Activated gamma-delta T cell (primary cell): ENCODE measurements around the gene FLOT2.
"Not testable (repeated sequence)": the region's sequence is repeated elsewhere in the genome, so short reads cannot be mapped to it uniquely, and the experiment has no call there.

Source experiments
- DNase-seq: peaks from one replicate; lab custom pipeline; 2025; lab: John Stamatoyannopoulos, UW

Gene FLOT2

DNA sequence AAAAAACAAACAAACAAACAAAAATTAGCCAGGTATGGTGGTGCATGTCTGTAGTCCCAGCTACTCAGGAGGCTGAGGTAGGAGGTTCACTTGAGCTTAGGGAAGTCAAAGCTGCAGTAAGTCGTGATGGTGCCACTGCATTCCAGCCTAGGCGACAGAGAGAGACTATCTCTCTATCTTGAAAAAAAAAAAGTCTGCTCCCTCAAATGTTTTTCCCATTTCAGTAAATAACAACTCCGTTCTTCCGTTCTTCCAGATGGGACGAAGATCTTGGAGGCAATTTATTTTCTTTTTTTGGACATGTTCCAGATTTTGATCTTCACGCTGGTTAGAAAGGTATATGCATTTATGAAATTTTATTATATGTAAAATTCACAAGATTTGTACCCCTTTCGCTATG lies 23.7 kb downstream of the FLOT2 start:
- no peak for DNase-seq

DNA sequence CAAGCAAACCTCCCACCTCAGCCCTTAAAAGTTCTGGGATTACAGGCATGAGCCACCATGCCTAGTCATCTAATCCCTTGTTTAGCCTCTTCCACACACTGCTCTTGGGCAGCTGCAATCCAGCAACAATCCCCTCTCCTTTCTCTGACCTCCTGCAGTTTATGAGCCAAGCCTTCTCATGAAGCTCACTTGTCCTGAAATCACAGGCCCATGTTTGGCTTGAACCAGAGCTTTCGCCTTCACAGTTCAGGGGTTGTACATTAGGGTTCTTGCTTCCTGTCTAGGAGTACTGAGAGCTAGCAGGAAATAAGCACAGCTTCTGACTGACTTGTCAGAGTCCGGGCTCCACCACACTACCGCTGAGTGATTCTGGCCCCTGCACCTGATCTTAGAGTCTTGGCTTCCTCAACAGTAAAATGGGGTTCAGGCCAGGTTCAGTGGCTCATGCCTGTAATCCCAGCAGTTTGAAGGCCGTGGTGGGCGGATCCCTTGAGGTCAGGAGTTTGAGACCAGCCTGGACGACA lies 26.4 kb downstream of the FLOT2 start:
- DNase-seq, result no peak

DNA sequence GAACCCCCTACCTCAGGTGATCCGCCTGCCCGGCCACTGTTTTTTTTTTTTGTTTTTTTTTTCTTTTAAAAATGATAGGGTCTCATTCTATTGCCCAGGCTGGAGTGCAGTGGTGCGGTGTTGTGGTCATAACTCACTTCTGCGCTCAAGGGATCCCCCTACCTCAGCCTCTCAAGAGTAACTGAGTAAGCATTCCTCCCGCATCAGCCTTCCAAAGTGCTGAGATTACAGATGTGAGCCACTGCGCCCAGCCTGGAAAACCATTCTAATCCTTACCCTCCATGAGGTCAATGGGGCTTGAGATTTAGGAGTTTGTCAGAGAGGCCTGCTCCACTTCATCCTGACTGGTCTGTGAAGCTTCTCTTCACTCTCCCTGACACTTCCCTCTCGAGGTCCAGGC lies 30.3 kb downstream of the FLOT2 start:
- DNase-seq, result no peak

DNA sequence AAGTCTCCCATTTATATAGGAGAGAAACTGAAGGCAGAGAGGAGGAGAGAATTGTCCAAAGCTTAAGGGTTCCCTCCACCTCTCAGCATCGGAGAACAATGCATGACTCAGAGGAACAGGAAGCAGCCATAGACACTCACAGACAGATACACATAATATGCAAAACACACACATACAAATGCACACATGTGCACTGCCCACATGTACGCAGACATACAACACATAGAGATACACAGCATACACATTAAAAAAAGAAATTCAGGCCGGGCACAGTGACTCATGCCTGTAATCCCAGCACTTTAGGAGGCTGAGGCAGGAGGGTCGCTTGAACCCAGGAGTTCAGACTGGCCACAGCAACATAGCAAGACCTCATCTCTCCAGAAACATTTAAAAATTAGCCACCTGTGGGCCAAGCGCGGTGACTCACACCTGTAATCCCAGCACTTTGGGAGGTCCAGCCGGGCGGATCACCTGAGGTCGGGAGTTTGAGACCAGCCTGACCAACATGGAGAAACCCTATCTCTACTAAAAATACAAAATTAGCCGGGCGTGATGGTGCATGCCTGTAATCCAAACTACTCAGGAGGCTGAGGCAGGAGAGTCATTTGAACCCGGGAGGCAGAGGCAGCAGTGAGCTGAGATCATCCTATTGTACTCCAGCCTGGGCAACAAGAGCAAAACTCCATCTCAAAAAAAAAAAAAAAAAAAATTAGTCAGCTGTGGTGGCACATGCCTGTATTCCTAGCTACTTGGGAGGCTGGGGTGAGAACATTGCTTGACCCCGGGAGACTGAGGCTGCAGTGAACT lies 31.4 kb downstream of the FLOT2 start:
- DNase-seq, result no peak

DNA sequence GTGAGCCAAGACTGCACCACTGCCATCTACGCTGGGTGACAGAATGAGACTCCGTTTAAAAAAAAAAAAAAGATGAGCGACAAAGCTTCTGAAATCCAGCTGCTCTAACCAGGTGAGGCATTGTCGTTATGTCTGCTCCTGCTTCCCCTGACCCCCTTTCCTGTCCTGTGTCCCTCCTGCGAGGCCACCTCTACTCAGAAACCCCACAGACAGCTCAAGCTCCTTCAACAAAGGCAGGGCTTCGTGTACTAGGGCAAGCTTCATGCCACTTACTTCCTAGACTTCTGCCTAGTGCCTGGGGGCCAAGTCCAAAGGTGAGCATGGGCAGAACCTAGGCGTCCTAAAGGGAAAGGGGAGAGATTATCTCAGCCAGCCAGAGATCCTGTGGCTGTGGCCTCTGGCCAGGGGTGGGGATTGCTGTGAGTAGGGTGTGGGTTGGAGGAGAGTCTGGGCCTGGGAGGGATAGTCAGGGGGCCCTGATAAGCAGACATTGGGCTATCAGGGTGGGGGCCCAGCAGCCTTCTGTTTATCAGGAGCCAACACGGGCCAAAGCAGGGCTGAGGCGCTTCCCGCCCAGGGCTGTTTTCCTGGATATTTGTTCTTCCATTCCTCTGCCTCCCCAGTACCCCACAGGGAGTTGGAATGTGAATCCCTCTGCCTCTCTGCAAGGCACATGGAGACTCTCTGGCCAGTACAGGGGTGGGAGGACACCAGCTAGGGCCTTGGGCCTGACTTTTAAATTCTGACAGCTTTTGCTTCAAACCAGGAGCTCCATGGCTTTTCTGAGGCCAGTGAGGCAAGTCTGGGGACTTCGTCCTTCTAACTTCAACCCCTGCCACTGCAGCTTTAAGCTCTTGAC lies 32.3 kb downstream of the FLOT2 start:
- no peak for DNase-seq

DNA sequence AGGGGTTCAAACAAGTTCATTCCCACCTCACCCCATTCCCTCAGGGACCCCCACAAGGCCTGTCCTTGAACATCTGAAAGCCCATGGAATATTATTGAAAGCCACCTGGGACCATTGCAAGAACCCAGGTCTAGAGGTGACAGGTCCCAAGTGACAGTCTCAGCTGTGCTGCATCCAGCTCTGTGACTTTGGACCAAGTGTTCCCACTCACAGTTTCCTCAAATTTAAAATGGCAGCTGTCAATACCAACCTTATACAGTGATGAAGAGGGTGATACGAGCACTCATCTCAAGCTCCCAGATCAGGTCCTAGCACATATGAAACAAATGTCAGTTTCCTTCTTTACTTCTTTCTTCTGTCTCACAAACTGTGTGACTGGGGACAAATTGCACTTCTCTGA lies 33.6 kb downstream of the FLOT2 start:
- no peak for DNase-seq

DNA sequence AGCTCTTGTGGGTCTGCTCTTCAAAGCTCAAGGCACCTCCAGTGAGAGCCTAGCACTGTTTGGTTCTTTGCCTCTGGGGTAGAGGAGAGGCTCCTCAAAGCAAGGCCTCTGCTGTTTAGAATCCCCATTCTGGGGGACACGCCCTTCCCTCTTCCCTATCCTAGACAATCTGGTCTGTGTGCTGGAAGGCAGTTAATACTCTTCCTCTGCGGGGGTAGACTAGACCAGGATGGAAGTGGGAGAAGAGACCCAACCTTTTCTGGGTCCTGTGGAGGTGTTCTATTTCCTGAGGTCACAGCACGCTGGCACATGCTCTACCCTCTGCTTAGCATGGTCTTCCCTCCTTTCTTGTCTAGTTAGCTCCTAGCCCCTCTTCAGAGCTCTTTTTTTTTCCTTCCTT lies 35.0 kb downstream of the FLOT2 start:
- DNase-seq, result no peak

DNA sequence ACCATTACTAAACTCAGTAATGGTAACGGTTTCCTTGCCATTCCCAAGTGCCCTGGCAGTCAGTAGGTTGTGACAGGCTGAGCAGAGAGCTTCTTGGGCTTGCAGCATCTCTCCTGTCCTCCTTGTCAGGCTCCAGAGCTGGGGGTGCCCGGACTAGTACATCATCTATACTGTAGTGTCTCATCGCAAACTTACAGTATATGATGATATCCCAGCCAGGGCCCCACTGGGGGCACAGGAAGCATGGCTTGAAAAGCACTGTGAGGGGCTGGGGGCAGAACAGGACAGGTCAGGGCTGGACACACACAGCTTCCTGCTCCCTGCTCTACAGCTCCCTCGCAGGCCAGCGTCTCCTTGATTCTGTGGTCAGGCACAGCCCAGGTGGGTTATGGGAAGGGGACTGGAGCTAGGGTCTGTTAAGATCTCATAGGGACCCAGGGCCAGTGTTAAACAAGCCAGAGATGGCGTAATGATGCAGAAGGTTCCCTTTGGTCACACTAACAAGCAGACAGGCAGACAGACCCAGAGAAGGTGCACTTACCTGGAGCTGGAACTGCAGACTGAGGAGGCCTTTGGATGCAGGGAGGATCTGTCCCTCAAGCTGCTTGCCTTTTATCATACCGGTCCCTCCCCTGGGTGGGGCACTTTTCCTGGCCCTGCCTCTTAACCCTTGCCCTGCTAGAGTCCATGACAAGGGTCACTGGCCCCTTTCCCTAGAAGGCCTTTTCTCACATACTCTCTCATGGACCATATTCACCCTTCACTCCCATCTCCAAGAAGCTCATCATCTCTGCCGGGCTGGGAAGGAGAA lies 35.9 kb downstream of the FLOT2 start:
- no peak for DNase-seq

DNA sequence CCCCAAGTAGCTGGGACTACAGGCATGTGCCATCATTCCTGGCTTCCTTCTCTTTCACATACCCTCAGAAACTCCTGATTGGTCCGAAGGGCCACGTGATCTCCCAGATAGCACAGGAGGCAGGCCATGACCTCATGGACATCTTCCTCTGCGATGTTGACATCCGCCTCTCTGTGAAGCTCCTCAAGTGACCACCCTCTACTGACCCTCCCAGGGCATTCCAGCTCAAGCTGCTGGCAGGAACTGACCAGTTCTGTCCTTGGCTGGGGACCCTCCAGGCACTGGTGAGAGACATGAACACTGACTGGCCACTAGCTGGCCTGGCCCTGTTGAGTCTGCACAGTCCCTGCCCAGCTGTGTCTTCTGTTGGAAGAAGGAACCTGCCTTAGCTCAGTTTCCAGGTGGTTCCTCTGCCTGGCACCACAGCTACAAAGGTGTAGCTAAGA lies 37.1 kb downstream of the FLOT2 start:
- DNase-seq, result no peak

DNA sequence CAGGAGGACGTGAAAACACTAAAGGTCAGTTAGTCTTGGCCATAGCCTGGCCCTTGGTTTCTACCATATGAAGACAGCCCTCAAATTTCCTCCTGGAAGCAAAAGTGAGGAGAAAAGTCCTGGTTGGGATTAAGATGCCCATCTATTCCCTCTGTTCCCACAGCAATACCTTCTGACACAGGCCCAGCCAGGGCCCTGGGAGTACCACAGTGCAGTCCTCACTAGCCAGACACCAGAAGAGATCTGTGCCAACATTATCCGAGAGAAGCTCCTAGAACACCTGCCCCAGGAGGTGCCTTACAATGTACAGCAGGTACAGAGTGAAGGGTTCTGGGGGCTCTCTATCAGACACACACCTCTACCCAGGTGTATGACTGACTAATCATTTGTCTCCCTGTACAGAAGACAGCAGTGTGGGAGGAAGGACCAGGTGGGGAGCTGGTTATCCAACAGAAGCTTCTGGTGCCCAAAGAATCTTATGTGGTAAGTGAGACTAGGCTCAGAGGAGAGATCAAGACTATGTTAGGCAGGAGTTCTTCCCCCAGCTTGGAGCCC lies 38.7 kb downstream of the FLOT2 start:
- no peak for DNase-seq

DNA sequence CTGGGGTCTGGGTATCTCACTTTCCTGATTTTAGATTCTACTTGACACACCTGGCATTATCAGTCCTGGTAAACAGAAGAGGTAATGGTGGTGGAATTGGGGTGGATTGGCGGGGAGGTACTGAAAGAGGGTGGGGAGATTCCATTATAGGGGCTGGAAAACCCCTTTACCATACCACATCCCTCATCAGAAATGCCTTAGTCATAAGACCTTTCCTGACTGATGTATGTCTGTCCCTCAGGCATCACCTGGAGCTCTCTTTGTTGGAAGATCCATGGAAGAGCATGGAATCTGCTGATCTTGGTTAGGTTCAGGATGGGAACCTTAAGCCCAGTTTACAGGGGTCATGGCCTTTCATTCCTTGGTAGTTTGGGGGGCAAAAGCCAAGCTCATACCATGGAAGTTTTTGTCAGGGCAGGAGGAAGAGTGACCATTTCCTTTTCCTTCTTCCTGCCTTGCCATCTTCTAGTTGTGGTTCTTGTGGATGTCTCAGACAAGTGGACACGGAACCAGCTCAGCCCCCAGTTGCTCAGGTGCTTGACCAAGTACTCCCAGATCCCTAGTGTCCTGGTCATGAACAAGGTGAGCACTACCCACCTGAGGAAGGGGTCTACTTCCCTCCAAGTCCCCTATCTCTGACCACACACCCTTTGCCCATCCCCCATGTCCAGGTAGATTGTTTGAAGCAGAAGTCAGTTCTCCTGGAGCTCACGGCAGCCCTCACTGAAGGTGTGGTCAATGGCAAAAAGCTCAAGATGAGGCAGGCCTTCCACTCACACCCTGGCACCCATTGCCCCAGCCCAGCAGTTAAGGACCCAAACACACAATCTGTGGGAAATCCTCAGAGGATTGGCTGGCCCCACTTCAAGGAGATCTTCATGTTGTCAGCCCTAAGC lies 39.4 kb downstream of the FLOT2 start:
- DNase-seq, result no peak

DNA sequence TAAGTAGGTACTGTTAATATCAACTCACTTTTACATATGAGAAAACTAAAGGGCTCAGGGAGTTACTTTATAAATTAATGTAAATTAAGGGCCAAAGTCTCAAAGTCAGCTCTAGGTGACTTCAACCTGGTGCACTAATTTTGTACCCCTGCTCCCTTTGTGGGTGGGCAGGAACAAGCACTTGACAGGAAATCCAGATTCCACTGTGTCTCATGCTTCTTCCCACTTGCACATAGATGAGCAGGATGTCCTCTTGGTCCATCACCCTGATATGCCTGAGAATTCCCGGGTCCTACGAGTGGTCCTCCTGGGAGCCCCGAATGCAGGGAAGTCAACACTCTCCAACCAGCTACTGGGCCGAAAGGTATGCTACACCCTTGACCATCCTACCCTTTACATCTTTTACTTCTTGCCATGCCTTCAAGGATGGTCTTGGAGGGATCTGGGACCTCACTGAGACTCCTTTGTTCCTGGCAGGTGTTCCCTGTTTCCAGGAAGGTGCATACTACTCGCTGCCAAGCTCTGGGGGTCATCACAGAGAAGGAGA lies 41.4 kb downstream of the FLOT2 start:
- no peak for DNase-seq

DNA sequence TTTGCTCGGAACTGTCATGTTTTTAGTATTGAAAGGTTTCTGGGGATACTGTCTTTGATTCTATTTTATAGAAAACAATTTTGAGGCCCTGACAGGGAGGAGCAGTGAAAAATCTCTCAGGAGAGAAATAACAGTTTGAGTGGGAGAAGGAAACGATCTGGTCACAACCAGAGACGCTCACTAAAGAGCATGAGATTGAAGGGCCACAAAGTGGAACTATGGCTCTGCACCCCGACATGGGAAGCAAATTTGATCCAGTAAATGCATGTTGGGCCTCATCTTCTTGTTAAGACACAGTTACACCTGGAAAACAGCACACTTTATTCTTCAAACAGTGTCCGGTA lies 42.2 kb downstream of the FLOT2 start:
- DNase-seq, result no peak

DNA sequence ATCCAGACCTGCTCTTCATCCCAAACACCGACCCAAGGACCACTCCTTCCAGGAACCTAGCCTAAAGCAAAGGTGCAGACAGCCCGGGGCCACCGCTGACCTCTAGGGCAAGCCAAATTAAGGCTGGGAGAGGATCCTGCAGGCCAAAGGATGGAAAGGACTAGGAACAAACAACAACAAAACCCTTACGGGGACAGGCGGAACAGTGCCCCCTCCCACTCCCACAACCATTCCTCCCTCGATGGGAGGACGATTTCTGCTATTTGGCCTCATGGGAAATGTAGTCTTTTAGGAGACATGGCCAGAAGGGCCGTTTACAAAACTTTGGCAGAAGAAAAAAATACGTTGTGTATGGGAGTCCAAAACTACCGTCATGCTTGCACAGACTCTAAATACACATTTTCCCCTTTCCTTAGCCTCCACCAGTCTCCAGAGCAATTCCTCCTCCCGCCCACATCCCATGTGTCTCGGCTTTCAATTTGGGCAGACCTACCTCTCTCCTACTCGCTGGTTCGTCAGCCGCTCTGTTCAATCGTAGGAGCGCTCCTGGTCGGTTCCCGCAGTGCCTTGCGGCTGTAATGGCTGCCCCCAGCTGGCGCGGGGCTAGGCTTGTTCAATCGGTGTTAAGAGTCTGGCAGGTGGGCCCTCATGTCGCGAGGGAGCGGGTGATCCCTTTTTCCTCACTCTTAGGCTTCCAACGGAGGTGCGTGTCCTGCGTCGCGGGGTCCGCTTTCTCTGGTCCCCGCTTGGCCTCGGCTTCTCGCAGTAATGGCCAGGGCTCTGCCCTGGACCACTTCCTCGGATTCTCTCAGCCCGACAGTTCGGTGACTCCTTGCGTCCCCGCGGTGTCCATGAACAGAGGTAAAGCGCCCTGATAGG lies 42.8 kb downstream of the FLOT2 start, which contains the start of gene ERAL1:
Gene ERAL1, plus strand, starts transcription at position 560 of the 879 bp plus-strand sequence. Its CDS starts 19 bp downstream, at position 579.
- peak; percentile 57 for DNase-seq

DNA sequence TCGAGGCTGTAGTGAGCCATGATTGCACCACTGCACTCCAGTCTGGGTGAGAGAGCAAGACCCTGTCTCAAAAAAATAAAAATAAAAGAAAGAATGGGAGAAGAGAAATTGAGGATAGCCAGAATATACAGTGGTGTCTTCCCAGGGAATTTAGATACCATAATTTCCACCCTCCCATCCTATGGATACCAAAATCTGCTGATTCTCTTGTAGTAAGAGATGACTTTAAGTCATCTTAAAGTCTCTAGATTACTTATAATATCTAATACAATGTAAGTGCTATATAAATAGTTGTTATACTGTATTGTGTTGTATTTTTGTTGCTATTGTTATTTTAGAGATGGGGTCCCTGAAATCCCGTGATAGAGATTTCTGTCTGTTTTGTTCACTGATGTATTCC lies 44.2 kb downstream of the FLOT2 start:
- no peak for DNase-seq

DNA sequence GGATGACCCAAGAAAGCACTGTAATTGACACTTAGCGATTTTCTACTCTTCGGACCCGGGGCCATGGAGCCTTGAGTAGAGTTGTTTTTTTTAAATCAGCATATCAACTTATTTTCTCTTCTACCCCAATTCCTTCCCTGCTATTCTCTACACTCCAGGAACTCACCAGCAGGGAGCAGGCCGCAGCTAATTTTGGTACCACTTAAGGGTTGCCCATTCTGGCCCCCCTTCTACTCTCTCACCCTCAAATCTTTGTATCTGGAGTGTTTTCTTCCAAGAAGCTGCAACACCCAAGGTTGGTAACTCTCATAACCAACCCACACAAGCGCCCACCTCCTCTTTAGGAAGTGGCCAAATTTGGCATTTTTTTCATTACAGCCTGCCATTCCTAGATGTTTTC lies 48.3 kb downstream of the FLOT2 start:
- DNase-seq, result no peak

DNA sequence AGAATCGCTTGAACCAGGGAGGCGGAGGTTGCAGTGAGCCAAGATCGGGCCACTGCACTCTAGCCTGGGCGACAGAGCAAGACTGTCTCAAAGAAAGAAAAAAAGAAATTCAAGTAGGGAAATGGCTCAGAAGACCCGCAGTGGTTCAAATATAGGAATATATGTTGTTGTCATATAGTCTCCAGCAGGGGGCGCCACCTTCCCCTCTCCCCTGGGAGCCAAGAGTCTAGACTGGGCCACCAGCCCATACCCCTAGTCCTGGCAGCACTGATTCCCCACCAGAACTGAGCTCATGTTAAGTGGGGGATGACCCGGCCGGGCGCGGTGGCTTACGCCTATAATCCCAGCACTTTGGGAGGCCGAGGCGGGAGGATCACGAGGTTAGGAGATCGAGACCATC lies 48.9 kb downstream of the FLOT2 start:
- DNase-seq, result not testable (repeated sequence)

DNA sequence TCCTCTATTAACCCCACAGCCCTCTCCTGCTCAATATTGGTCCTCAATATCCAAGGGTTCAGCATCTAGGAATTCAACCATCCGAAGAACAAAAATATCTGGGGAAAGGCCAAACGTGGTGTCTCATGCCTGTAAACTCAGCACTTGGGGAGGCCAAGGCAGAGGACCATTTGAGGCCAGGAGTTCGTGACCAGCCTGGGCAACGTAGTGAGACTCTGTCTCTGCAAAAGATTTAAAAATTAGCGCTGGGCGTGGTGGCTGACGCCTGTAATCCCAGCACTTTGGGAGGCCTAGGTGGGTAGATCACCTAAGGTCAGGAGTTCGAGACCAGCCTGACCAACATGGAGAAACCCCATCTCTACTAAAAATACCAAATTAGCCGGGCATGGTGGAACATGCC lies 50.8 kb downstream of the FLOT2 start:
- not testable (repeated sequence) for DNase-seq

DNA sequence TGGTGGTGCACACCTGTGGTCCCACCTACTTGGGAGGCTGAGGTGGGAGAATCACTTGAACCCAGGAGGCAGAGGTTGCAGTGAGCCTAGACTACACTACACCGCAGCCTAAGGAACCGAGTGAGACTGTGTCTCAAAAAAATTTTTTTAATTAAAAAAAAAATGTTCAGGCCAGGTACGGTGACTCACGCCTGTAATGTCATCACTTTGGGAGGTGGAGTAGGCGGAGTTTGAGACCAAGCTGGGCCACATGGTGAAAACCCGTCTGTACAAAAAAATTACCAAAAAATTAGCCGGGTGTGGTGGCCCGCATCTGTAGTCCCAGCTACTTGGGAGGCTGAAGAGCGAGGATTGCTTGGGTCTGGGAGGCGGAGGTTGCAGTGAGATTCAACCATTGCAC lies 51.3 kb downstream of the FLOT2 start:
- DNase-seq, result no peak

DNA sequence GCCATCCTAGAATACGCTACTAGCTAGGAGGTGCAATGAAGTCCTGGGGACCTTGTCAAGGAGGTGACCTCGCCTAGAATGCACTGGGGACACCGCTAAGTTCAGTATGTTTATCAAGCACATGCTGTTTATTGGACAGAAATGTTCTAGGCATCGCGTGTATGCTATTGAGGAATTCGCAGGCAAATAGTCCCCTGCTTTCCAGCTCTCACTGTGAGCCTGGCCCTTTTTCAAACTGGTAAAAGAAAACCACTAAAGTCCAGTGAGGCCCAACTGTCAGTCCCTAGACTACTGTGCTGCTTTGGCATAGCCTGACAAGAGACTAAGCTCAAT lies 53.8 kb downstream of the FLOT2 start:
- no peak for DNase-seq
